ENCODE data around the gene NPDC1.

The NPDC1 gene

DNA sequence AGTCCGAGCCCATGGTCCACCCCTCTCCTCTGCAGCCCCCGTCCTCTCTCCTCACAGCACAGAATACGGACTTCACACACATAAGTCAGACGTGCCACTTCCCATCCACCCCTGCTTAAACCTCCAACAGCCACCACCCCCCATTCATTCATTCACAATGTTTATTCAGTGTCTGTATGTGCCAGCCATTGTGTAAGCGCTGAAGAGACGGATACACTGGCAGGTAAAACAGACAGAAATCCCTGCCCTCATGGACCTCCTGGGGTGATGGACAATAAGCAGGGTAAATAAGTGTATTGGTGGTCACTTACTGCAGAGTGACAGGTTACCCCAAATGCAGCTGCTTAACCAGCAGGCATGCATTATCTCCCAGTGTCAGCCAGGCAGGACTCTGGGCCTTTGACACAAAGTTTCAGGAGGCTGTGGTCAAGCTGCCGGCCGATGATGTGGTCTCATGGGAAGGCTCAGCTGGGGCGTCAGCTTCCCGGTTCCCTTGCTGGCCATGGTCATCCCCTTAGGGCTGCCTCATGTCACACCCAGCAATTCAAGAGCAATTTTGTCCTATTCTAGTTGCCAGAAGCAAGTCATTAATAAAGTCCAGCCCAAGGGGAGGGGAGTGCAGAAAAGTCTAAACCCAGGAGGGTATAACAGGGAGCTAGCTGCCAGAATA, 55.6 kb downstream of the NPDC1 start:
- DNase-seq: no peak

All from T1000 (cell line).